GM18498 (cell line): ENCODE measurements around the gene ANKS1A.

Experiments used
- ATAC-seq: cut with Tn5 transposase; IDR thresholded peaks from one replicate; pipeline ENCODE4 v1.9.1; 2021; ENCODE audit warnings: mild to moderate bottlenecking, moderate library complexity; ENCODE audit not compliant: unreplicated experiment

ANKS1A gene

DNA sequence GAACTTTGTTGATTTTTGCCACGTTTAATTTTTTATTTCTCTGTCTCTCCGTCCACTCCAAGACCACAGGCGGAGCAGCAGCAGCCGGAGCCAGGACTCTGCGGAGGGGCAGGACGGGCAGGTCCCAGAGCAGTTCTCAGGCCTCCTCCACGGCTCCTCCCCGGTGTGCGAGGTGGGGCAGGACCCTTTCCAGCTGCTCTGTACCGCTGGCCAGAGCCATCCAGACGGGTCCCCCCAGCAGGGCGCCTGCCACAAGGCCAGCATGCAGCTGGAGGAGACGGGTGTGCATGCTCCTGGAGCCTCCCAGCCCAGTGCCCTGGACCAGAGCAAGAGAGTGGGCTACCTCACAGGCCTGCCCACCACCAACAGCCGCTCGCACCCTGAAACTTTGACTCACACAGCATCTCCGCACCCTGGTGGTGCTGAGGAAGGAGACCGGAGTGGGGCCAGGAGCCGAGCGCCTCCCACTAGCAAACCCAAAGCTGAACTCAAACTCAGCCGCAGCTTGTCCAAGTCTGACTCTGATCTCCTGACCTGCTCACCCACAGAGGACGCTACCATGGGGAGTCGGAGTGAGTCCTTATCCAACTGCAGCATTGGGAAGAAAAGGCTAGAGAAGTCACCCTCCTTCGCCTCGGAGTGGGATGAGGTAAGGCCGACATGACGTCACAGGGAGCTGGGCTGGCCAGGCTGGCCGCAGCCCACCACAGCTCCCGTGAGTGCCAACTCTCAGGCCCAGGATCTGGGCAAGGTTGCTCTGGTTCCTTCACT lies 128.5 kb downstream of the ANKS1A start:
- no peak for ATAC-seq

- no peak for ATAC-seq
Observed at GRCh38 chr6:35018182-35018519, 129.1 kb downstream of the ANKS1A start.

GRCh38 chr6:35018746-35019145 lies 129.7 kb downstream of the ANKS1A start:
- no peak for ATAC-seq

GRCh38 chr6:35019171-35019570 lies 130.1 kb downstream of the ANKS1A start:
- no peak for ATAC-seq

- no peak for ATAC-seq
Observed at GRCh38 chr6:35019831-35020230, 130.8 kb downstream of the ANKS1A start.

DNA sequence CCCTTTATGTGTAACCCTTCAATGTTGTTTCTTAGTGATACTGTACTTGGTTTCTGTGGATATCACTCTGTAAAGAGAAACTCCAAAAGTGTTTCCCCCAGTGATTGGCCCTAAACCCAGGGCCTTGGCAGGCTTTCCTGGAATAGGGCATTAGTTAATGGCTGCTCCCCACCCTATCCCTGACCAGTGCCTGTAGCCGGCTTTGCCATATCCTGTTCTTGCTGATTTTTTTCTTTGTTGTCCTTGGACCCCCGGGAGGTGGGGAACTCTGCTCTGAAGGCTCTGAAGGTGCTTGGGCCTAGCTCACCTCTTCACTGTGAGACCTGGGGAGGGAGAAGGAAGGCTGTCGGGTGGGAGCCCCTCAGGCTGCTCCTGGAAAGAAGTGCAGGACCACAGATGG lies 131.9 kb downstream of the ANKS1A start:
- ATAC-seq = no peak

DNA sequence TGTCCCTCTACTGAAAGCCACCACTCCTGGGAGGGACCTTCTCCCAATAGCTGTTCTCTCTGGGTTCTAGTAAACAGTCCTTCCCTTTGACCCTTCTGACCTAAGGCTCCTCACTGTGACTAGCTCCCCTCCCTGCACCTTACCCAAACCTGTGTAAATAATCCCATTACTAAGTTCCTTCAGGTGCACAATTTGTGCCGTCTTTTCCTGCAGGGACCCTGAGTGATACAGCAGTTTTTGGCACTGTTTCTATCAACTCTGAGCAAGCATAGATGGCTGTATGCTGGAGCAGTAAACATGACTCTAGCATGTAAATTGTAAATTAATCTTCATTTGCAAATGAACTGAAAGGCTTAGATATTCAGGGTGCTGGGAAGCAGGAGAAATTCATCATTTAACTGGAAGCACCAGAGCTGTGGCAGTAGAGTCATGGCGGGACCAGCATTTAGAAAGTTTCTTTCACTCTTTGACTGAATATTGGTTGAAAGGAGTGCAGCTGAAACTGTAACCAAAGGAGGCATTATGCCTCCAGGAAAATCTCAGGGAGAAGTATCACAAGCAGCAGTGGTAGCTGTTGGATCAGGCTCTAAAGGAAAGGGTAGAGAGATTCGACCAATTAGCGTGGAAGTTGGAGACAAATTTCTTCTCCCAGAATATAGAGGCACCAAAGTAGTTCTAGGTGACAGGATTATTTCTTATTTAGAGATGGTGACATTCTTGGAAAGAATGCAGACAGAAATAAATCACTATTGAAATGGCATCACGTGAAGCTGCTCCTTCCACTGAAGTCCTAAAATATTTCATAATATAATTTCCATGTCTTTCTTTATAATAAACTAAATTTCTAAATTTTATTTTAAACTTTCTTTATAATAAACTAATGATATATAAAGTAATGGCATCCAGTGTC lies 134.3 kb downstream of the ANKS1A start:
- no peak for ATAC-seq

DNA sequence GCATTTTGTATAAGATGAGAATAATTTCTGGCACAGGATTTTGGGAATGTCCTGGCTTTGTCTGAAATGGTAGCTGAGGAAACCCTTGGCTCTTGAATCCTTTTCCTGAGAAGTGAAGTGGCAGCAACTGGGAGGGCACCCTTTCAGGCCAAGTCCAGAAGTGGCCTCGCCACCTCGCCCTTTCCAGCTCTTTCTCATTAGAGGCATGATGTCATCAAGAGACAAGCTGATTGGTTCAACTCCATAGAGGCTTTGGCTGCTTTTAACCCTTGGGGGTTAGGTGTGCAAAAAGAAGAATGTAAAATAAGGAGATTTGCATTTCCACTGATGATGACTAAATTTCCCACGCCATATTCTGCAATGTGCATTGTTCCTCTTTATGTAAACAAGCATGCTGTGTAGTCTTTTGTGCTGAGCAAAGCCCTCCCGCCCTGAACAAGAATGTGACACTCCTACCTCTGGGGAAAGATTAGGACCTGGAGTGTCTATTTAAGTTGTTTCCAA lies 135.5 kb downstream of the ANKS1A start:
- no peak for ATAC-seq

GRCh38 chr6:35025232-35026188 lies 136.5 kb downstream of the ANKS1A start:
- no peak for ATAC-seq

GRCh38 chr6:35026434-35027222 lies 137.6 kb downstream of the ANKS1A start:
- no peak for ATAC-seq

DNA sequence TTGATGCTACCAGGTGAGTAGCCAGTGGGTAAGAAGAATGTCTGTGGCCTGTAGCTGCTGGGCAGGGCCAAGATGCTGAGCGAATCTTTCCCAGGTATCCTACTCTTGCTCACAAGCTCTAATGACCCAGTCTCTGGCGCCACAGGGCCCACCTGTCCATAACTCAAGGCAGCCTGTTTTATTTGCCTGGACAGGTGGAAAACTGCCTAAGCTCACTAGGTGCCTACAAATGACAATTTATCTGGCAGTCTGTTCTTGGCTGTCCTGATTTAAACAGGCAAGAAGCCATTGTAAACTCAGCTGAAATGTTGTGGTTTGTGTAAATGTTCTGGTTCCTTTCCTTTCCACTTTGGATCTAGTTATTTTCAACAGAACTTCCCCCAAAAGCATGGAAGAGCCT lies 138.8 kb downstream of the ANKS1A start:
- no peak for ATAC-seq

DNA sequence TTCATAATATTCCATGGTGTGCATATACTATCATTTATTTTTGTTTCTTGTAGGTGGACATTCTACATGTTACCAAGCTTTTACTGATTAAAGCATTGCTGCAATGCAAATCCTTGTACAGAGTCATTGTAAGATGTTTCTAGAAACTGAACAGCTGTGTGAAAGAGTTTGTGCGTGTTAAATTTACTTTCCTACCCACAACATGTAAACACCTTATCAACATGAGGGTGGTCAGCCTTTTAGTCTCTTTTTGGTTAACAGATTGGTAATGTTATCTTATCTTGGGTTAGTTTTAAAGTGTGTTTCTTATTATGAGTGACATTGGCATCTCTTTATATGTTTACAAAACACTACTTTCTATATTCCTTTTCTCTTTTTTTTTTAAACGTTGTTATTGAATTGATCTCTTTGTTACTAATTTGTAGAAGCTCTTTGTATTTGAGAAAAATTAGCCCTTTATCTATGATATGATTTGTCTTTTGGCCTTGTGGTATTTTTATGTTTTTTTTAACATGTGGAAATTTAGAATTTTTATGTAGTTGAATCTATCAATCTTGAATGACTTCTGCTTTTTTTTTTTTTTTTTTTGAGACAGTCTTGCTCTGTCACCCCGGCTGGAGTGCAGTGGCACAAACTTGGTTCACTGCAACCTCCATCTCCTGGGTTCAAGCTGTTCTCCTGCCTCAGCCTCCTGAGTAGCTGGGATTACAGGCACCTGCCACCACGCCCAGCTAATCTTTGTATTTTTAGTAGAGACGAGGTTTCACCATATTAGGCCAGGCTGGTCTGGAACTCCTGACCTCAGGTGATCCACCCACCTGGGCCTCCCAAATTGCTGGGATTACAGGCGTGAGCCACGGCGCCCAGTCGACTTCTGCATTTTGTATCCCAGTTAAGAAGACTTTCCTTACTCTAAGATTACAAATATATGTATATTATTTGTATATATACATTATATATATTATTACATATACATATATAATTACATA lies 140.0 kb downstream of the ANKS1A start:
- no peak for ATAC-seq

GRCh38 chr6:35030099-35030498 lies 141.0 kb downstream of the ANKS1A start:
- no peak for ATAC-seq

DNA sequence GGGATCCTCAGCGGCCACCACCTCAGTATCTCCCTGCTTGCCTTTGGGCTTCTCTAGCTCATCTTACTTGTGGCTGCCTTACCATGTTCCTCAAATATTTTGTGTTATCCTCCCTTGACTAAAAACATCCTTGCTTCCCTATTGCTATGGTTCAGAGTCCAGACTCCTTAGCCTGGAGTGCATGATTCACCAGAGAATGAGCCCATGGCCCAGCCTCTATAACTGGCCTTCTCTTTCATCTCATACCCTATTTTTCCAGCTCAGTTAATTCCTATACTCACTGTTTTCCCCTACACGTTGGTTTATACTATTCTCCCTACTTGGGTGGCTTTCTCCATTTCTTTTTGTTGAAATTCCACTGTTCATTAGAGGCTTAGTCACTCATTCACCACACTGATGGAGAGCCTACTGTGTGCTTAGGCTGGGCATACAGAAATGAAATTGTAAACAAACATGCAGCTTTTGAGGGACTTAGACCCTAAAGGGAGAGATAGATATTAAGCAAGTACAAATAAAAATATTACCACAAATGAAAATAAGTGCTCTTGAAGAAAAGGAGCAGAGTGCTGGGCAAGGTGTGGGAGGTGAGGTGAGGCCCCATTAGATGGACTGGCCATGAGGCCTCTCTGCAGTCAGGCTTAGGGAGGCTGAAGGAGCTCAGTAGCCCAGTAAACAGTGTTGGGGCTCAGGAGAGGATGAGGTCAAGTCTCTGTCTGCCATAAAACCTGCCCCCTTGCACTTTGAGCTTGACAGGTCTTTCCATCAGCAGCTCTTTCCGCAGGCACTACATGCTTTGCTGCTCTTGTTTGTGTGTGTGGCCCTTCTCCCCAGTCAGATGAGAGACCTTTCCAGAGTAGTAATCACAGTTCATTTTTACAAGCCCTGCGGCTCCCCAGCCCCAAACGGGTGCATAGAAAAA lies 142.8 kb downstream of the ANKS1A start:
- ATAC-seq = no peak

- ATAC-seq = no peak
Observed at GRCh38 chr6:35033683-35034082, 144.6 kb downstream of the ANKS1A start.

- no peak for ATAC-seq
Observed at GRCh38 chr6:35034411-35035191, 145.5 kb downstream of the ANKS1A start.

- ATAC-seq = no peak
Observed at GRCh38 chr6:35035481-35036030, 146.5 kb downstream of the ANKS1A start.
